ENCODE data around the gene TRPV4. TPM values are rescaled to one million over a fixed set of nuclear protein-coding genes. Genes with fewer than 3 reads are reported as not detected.

TRPV4 gene
- total RNA-seq, 1 experiment from 2014 or later, result 3.1 TPM

GRCh38 chr12:109870648-109871047 lies 37.5 kb upstream of the TRPV4 start:
- H3K4me3 ChIP-seq, result no peak overlapping the region
- ChIA-PET CTCF (no interaction called here), POLR2A (ENCODE audit: unreplicated experiment) (no interaction called here)
- no peaks in the 10 kb centered on the region for H3K9me3 ChIP-seq (ENCODE audit: insufficient read depth, low read depth)
- H4K20me1 ChIP-seq (ENCODE audit: insufficient read depth), result no peaks in the 10 kb centered on the region
- DNase-seq, result no peak
- no peaks in the 10 kb centered on the region for H3K27me3 ChIP-seq (ENCODE audit: insufficient read depth, low read depth)
- peak overlapping the region; percentile 38; the same call in 1 of the 2 replicates for H3K27ac ChIP-seq
- intact Hi-C loops (cut with micrococcal nuclease; ENCODE audit: unreplicated experiment), result no loop called here
- H3F3A ChIP-seq (ENCODE audit: insufficient read depth, low read depth), result peaks cover 23% of the 10 kb centered on the region
- H3K9me2 ChIP-seq (ENCODE audit: insufficient read depth), result no peaks in the 10 kb centered on the region
- no peak for TF ChIP-seq EZH2 (IDR thresholded peaks at IDR 0.05; ENCODE audit: low read depth)
- TF ChIP-seq CTCF (conservative IDR thresholded peaks at IDR 0.05), result no peak
- H3K4me1 ChIP-seq (replicated peaks; ENCODE audit: insufficient read depth), result peaks cover 30% of the 10 kb centered on the region
- H3K4me2 ChIP-seq, result no peak overlapping the region
- BruUV-seq (replicated peaks), result no TSS peak
- peaks cover 30% of the 10 kb centered on the region for H3K79me2 ChIP-seq (ENCODE audit: low read depth)
- no peak overlapping the region for H2AFZ ChIP-seq
- 0 out of 2 replicates have a peak, but pooled peaks cover 5% of the 10 kb centered on the region for H3K36me3 ChIP-seq (ENCODE audit: low read depth)

GRCh38 chr12:109868182-109869051 lies 35.2 kb upstream of the TRPV4 start:
- Histone ChIP-seq H3K4me2 (no peak overlapping the region), H3K27ac (no peak overlapping the region)
- no TSS peak for BruUV-seq (replicated peaks)

DNA sequence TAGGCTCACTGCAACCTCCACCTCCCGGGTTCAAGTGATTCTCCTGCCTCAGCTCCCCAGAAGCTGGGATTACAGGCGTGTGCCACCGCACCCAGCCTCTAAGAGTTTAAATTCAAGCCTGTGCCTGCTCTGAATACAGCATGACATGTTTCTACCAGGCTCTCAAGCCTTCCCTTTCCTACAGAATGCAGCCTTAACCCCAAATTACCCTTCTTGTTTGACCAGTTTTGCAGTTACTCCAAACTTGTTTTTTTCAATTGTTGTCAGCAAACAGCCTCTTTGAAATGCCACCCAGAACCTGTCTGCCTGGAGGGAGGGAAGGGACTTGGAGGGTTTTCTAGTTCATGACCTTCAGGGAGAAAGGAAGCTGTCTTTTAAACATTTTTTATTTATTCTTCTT lies 31.7 kb upstream of the TRPV4 start:
- no peaks in the 10 kb centered on the region for H3K9me2 ChIP-seq (ENCODE audit: insufficient read depth)
- peak; percentile 51 to 93 for DNase-seq
- intact Hi-C loops (cut with micrococcal nuclease; ENCODE audit: unreplicated experiment), result loop anchor here (1.0 kb wide), 1 partner anchor 10 kb away; no protein-coding TSS in a partner anchor
- no peak overlapping the region for H2AFZ ChIP-seq
- no TSS peak for BruUV-seq (replicated peaks)
- H4K20me1 ChIP-seq (ENCODE audit: insufficient read depth), result no peaks in the 10 kb centered on the region
- ChIA-PET POLR2A (ENCODE audit: unreplicated experiment) (no interaction called here), CTCF (interaction anchor here (0.5 kb wide), 1 partner anchor 63 kb away, joined by 6 read pairs; no protein-coding TSS in a partner anchor)
- H3K79me2 ChIP-seq (ENCODE audit: low read depth), result peaks cover 20% of the 10 kb centered on the region
- H3K36me3 ChIP-seq (ENCODE audit: low read depth), result no peaks in the 10 kb centered on the region
- H3K27me3 ChIP-seq (ENCODE audit: insufficient read depth, low read depth), result no peaks in the 10 kb centered on the region
- peaks cover 37% of the 10 kb centered on the region for H3K4me1 ChIP-seq (replicated peaks; ENCODE audit: insufficient read depth)
- TF ChIP-seq EZH2 (IDR thresholded peaks at IDR 0.05; ENCODE audit: low read depth), result no peak
- TF ChIP-seq CTCF (conservative IDR thresholded peaks at IDR 0.05), result no peak
- peak overlapping the region; percentile 77 for H3K4me2 ChIP-seq
- H3K4me3 ChIP-seq, result no peak overlapping the region; the same call in 1 of the 2 replicates
- no peaks in the 10 kb centered on the region for H3K9me3 ChIP-seq (ENCODE audit: insufficient read depth, low read depth)
- H3K27ac ChIP-seq, result peak overlapping the region; percentile 74
- peaks cover 28% of the 10 kb centered on the region for H3F3A ChIP-seq (ENCODE audit: insufficient read depth, low read depth)

More at GRCh38 chr12:109868182-109869051, 35.2 kb upstream of the TRPV4 start:
- no peak for TF ChIP-seq EZH2 (IDR thresholded peaks at IDR 0.05; ENCODE audit: low read depth)
- no peak for TF ChIP-seq CTCF (conservative IDR thresholded peaks at IDR 0.05)
- ChIA-PET POLR2A (ENCODE audit: unreplicated experiment) (no interaction called here), CTCF (interaction anchor here (0.6 kb wide), 1 partner anchor 30 kb away, joined by 9 read pairs; no protein-coding TSS in a partner anchor)
- H3K9me2 ChIP-seq (ENCODE audit: insufficient read depth), result no peaks in the 10 kb centered on the region
- intact Hi-C loops (cut with micrococcal nuclease; ENCODE audit: unreplicated experiment), result no loop called here
- H3F3A ChIP-seq (ENCODE audit: insufficient read depth, low read depth), result peaks cover 28% of the 10 kb centered on the region
- H3K79me2 ChIP-seq (ENCODE audit: low read depth), result peaks cover 19% of the 10 kb centered on the region
- no peak overlapping the region for H3K4me3 ChIP-seq
- no peaks in the 10 kb centered on the region for H3K9me3 ChIP-seq (ENCODE audit: insufficient read depth, low read depth)
- no peak overlapping the region for H2AFZ ChIP-seq
- H3K27me3 ChIP-seq (ENCODE audit: insufficient read depth, low read depth), result no peaks in the 10 kb centered on the region
- 0 out of 2 replicates have a peak, but pooled peaks cover 5% of the 10 kb centered on the region for H3K36me3 ChIP-seq (ENCODE audit: low read depth)
- DNase-seq, result no peak
- no peaks in the 10 kb centered on the region for H4K20me1 ChIP-seq (ENCODE audit: insufficient read depth)
- peaks cover 32% of the 10 kb centered on the region for H3K4me1 ChIP-seq (replicated peaks; ENCODE audit: insufficient read depth)

Data from PC-9 (cell line).